GM11168 (cell line): ENCODE results near the gene PHF3.

Experiments used
- in situ Hi-C: fragments of 300-500 bp; cut with MboI; formaldehyde crosslinking; loops from one replicate; pipeline ENCODE4 v1.12.0; 2022; ENCODE audit warnings: low sequenced_read_pairs; ENCODE audit not compliant: unreplicated experiment

The PHF3 gene, protein sequence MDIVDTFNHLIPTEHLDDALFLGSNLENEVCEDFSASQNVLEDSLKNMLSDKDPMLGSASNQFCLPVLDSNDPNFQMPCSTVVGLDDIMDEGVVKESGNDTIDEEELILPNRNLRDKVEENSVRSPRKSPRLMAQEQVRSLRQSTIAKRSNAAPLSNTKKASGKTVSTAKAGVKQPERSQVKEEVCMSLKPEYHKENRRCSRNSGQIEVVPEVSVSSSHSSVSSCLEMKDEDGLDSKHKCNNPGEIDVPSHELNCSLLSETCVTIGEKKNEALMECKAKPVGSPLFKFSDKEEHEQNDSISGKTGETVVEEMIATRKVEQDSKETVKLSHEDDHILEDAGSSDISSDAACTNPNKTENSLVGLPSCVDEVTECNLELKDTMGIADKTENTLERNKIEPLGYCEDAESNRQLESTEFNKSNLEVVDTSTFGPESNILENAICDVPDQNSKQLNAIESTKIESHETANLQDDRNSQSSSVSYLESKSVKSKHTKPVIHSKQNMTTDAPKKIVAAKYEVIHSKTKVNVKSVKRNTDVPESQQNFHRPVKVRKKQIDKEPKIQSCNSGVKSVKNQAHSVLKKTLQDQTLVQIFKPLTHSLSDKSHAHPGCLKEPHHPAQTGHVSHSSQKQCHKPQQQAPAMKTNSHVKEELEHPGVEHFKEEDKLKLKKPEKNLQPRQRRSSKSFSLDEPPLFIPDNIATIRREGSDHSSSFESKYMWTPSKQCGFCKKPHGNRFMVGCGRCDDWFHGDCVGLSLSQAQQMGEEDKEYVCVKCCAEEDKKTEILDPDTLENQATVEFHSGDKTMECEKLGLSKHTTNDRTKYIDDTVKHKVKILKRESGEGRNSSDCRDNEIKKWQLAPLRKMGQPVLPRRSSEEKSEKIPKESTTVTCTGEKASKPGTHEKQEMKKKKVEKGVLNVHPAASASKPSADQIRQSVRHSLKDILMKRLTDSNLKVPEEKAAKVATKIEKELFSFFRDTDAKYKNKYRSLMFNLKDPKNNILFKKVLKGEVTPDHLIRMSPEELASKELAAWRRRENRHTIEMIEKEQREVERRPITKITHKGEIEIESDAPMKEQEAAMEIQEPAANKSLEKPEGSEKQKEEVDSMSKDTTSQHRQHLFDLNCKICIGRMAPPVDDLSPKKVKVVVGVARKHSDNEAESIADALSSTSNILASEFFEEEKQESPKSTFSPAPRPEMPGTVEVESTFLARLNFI (N-terminal part only)

DNA sequence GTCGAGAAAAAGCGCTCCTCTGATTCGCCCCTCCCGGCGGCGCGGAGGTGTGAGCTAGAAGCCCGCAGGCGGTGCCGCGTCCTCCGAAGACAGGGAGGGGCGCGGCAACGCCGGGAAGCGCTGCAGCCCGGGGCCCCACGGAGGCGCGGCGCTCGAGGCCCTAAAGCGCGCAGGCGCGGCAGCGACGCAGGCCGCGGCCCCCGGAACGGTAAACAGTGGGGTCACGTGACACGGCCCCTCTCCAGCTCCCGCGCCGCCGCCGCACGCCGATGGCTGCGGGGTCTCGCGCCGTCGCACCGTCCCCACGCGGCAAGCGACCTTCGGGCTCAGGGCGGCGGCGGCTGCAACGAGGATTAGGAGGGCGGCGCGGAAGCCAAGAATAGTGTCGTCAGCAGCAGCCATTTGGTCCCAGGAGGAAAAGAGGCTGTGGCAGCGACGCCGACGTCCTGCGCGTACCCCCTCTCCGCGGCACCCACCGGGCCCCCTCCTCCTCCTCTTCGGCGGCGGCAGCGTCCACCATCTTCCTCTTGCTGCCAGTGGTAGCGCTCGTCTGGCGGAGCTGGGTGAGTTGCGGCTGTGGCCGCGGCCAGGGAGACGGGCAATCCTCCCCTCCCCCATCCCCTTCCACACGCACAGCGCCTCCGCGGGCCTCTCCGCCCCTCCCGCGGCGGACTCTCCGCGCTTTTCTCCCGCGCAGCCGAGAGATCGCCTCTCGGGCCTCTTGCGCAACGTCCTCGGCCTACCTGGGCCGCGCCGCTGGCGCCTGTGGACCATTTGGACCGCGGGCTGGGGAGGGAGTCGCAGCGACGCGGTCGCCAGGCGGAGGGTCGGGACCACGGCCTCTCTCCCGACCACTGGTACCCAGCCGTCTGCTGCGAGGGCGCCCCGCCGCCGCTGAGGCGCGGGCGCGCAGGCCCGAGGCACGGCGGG is at the start of gene PHF3:
Gene PHF3, plus strand, starts transcription at position 215 of the 930 bp plus-strand sequence. CDS start 10,750 bp downstream, outside the sequence.
- in situ Hi-C loops, result no loop called here

GRCh38 chr6:63589952-63590411 is 45.6 kb upstream of the PHF3 start:
- in situ Hi-C loops, result loop anchor here (10.0 kb wide), 2 partner anchors 175 to 235 kb away; no protein-coding TSS in a partner anchor

DNA sequence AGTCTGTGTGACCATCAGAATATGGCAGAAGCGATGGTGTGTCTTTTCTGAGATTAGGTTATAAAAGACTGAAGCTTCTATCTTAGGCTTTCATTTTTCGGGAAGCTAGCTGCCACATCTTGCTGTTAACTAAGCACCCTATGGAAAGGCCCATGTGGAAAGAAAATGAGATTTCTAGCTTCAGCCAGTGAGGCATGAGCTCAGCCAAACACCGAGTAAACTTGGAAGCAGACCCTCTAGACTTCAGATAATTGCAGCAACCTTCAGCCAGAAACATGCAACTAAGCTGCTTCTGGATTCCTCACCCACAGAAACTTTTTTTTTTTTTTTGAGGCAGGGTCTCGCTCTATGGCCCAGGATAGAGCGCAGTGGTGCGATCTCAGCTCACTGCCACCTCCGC is 42.7 kb upstream of the PHF3 start:
- in situ Hi-C loops, result loop anchor here (10.0 kb wide), 2 partner anchors 172 to 238 kb away; no protein-coding TSS in a partner anchor

GRCh38 chr6:63597141-63598048 is 38.2 kb upstream of the PHF3 start:
- in situ Hi-C loops, result loop anchor here (10.0 kb wide), 2 partner anchors 167 to 243 kb away; no protein-coding TSS in a partner anchor

DNA sequence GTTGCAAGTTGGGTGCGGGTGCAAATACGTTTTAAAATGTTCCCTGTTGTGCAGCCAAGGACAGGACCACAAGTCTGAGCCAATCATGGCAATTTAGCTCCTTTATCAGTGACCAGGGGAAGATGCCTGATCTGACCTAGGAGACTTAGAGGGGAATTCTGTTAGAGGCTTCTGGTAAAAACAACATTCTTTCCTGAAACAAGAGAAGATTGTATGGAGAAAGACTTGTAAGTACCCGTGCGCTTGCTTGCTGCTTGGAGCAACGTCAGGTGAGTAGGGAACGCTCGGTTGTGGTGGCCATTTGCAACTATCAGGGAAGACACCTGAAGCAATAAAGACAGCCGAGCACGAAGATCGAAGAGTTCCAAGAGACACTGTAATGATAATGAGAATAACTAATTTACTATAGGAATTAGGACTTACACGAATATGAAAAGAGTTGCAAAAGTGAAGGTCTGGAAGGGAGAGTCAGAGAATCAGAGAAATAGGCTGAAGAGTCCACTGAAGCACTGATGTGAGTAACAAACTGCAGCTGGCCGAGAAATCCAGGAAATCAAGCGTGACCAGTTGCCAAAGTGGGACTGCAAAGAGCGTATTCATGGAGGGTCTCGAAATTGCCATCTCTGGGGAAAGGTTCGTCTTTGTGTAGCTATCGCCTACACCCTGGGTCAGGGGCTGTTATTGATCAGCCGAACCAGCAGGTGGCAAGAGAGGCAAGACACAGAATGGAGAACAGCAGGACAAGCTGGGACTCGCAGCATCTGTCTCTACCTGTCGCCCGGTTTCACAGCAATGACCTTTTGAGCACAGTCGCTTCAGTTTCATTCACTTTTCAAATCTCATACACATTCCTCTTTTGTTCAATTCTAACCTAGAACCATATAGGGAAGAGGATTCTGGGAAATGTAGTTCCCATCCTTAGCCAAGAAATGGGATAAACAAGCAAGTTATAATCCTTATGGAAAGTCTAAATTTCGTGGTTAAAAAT is 37.3 kb upstream of the PHF3 start:
- in situ Hi-C loops, result loop anchor here (10.0 kb wide), 2 partner anchors 166 to 244 kb away; no protein-coding TSS in a partner anchor

DNA sequence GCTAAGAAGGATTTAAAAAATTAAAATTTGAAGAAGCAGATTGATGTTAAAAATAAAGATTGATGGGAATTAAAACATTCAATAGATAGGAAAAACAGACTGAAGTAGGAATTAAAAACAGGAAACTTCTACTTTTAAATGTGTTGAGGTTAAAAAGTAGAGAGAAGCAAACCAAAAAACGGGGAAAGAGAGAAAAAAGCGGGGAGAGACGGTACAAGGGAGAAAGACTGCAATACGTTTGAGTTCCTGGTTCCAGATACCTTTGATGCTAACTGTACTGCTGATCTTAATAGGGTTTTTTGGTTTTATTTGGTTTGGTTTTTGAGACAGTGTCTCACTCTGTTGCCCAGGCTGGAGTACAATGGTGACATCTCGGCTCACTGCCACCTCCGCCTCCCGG is 36.4 kb upstream of the PHF3 start:
- in situ Hi-C loops, result loop anchor here (10.0 kb wide), 2 partner anchors 166 to 244 kb away; no protein-coding TSS in a partner anchor

- in situ Hi-C loops, result no loop called here
These were observed 35.5 kb upstream of the PHF3 start for GRCh38 chr6:63600136-63600535.

DNA sequence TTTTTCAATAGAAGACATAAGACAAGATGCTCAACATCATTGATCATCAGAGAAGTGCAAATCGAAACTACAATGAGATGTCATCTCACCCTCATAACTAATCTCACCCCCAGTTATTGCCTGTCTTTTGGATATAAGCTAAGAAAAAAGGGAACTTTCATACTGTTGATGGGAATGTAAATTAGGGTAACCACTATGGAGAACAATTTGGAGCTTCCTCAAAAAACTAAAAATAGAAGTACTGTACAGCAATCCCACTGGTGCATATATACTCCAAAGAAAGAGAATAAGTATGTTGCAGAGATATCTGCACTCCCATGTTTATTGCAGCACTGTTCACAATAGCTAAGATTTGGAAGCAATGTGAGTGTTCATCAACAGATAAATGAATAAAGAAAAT is 26.4 kb upstream of the PHF3 start:
- in situ Hi-C loops, result no loop called here

DNA sequence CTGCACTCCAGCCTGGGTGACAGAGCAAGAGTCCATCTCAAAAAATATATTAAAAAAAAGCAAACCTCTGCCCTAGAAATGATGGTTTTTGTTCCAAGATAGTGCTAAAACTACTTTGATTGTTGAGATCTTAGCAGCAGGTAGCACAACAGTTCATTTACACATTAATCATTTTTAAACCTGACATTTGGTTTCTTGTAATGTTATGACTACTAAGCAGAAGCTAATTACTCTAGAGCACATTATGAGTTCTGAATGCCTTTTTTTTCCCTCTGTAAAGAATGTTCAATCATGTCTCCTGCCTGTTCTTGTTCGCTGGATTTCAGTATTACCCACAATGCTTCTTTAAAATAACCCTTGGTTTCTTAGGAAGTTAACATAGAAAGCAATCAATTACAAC is 24.7 kb upstream of the PHF3 start:
- in situ Hi-C loops, result no loop called here

DNA sequence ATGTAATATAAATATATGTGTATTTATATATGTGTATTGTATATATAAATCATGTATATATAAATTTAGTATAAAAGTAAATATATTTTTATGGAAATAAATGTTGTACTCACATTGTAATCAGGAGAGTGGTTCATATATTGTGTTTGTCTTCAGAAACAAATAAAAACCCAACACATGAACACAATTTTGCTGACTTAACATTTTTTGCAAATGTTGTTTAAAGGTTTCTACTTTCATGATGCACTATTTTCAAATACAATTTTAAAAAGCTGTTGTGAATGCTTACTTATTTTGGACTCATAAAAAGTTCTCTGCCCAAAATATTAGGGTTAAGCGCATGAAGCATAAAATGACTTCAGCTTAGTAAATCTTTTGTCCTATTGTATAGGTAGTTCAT is 24.0 kb upstream of the PHF3 start:
- in situ Hi-C loops, result no loop called here

- in situ Hi-C loops, result no loop called here
These were observed 20.0 kb upstream of the PHF3 start for GRCh38 chr6:63615590-63615989.

DNA sequence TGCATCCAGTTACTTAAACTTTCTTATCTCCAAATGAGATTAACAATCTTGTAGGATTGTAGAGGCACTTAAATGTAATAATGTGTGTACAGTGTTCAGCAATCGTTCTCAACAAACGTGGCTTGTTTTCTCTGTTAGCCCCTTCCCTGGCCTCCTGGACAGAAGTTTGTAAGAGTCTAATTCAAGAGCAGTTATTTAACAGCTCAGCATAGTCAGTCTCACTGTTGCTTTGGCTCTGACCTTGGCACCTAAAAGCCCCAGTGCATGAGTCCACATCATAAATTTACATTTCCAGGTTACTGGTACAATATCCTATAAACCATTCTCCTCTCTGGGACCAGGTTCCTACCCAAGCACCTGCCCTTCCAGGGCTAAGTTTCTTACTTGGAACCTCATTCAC is 11.5 kb upstream of the PHF3 start:
- in situ Hi-C loops, result no loop called here

DNA sequence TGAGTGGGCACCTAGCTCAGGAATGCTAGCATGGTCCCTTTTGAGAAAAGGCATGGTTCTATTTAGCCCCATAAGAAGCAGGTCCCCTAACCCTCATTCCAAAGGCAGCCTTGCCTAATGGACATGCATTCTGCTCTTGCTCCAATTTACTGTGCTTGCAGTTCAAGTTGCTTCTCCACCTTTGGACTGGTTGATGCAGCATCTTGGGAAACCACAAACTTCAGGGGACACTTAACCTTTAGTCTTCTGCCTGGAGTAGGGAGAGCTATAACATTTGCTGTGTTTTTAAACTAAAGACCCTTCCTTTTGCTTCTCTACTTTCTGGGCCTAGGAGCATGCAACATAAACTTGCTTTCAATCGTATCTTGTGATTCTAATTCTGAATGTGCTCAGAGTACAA is 5.1 kb upstream of the PHF3 start:
- in situ Hi-C loops, result no loop called here

DNA sequence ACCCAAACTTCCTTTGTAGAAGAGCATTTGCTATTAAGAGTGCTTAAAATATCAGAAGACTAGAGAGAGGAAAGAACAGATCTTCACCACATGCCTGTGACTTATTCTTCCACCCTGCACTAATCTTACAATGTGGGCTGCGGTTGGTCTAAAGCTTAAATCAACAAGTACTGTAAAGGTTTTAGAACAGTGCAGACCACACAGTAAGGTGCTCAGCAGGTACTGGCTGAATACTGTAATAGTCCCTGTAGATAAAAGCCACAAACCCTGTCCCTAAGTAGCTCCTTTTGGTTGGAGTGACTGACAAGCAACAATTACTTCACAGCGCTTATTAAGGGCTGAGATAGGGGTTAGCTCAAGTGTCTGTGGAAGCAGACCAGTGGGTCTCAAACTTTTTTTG is 972 bp upstream of the PHF3 start:
- in situ Hi-C loops, result no loop called here

GRCh38 chr6:63635215-63635587 is 401 bp upstream of the PHF3 start:
- in situ Hi-C loops, result no loop called here

- in situ Hi-C loops, result no loop called here
These were observed 968 bp downstream of the PHF3 start for GRCh38 chr6:63636518-63637021.
